Hypothalamus (tissue), 51 donors: Measurements from ENCODE around the gene SERPINA12.

Experiments
- DNase-seq, 51 donors: peaks; one replicate each; lab custom pipeline; 2025; lab: John Stamatoyannopoulos, UW

Gene SERPINA12

DNA sequence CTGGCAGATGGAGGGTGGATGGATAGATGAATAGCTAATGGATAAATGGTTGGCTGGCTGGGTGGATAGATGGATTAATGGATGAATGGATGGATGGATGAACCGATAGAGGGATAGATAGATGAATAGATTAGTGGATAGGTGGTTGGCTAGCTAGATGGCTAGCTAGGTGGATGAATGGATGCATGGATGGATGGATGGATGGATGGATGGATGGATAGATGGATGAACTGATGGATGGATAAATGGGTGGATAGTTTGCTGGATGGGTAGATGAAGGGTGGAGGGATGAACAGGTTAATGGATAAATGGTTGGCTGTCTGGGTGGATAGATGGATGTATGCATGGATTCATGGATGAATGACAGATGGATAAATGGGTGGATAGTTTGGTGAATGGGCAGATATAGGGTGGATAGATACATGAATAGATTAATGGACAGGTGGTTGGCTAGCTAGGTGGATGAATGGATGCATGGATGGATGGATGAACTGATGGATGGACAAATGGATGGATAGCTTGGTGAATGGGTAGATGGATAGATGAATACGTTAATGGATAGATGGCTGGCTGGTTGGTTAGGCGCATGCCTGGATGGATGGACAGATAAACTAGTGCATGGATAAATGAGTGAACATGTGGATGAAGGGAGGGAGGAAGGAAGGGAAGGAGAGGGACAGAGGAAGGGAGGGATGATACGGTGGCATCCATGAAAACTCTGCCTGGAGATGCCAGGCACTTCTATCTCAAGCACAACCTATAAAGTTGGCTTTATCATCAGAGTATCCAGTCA lies 41.3 kb downstream of the SERPINA12 start:
- no peak for DNase-seq

DNA sequence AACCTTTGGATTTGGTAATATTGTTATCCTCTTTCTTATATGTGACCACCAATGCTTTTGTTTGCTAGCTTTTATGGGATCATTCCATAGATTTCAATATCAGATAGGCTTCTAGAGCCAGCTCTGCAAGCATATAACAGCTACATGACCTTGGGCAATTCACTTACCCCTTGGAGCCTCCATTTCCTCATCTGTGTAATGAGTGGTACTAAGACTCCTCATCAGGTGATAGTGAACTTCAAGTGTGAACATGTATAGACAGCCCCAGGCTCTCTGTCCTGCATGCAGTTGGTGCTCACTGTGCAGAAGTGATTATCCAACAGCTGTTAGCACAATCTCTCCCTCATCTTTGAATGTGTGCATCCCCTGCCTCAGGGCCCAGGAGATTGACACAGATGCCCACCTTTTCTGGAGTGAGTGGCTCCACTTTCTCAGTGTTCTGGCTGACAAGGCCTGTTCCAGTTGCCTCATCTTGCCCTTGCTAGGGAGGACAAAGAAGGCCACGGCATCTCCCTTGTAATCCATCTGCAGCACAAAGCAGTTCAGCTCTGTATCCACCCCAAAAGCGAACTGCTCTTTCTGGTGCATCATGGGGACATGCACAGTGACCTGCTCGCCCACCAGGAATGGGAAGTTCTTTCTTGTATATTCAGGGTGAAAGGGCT lies 42.4 kb downstream of the SERPINA12 start:
- DNase-seq = no peak

DNA sequence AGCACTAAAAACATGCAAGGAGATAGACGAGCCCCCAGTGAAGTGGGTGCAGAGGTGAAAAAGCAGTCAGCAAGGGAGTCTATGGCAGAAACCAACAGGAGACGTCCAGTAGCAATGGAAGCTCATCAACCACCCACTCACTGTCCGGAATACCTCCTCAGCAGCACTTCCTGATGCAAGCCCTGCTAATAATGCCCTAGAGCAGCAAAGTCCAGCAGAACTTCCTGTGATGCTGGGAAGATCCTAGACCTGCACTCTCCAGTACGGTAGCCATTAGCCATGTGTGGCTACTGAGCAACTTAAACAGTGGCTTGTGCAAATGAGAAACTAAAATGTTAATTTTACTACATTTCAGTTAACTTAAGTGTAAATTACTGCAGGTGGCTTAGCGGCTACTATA lies 44.2 kb downstream of the SERPINA12 start:
- DNase-seq = no peak

DNA sequence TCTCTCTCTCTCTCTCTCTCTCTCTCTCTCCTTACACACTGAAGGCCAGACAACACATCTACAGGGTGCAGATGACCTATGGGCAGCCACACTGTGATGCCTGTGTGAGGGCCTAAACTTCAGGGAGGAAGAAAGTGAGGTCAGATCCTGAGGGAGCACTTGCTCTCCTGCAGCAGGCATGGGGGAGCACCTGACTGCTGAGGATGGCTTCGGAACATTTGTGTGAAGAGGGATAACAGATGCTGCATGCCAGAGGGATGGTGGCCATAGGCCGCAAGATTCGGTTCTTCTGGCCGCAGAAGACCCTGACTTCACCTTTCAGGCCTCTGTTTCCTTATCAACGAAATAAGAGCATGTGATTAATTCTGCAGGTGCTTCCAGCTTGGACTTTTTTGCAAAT lies 45.0 kb downstream of the SERPINA12 start:
- DNase-seq = no peak

DNA sequence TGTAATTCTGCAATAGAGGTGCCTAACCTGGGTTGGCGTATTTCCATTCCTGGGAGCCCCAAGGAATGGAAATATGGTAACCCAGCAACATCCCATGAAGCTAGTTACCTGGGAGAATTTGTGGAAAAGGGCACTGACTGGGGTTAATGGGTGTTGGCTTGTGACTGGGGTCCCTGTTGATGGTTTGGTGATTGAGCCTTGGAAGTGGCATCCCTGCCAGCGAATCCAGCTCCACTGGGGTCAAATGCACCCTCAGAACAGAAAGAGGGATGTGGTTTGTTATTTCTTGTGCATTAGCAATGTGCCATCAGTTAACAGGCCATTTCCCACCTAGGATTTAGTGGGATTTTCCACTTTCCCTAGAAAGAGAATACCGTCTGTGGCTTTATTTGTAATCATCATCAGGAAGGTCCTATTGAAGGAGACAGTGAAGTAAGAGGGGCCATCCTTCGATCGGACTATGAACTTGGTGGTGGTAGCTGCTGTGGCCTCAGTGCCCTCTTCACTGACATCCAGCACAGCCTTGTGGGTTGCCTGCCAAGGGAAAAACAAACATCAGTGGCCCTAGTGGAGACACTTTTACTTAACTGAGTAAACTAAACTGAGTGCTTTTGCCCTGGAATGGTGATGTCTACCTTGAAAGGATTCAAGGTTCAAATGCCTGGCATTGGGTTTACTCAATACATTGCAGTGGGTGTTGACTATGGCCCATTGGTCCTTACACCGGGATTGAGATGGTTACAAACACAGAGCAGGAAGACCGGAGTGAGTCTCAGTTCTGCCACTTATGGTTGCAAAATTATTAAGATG lies 46.3 kb downstream of the SERPINA12 start:
- no peak for DNase-seq

DNA sequence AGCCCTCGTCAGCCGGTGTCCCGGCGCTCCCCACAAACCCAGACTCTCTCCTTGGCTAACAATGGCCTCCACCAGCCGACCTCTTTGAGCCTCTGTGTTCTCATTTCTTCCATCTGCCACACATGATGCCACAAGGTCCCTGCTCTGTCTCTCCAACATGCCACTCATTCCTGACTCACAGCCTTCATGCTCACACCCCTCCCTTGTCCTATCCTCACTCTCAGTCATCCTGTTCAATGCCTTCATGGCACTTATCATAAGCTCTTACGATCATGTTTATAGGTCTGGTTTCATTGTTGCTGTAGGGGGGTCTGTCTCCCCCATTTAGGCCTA lies 47.1 kb downstream of the SERPINA12 start:
- DNase-seq = no peak

DNA sequence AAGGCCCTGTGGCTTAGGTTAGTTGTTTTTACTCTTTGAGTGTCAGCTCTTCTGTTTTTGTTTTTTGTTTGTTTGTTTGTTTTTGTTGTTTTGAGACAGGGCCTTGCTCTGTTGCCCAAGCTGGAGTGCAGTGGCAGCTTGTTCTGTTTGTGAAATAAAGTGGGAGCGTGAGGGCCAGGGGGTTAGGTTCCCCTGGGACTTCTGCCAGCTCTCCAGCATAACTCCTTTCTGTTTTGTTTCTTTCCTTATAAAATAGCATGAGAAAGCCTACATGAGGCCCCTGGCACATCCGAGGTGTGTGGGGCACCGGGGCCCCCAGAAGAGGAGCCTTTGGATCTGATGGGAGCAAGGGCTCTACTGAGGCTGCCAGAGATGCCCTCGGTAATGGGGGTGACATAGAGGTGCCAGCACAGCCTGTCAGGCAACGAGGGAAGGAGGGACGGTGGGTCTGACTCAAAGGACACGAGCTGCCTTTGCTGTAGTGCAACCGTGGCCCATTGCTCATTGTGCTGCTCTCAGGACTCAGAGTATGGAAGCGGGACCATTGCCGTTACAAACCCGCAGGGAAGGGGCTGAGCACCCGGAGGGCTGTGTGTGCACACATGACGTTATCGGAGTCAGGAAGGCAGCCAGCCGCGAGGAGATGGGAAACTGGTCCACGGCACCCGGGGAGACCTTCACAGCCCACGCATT lies 47.6 kb downstream of the SERPINA12 start:
- DNase-seq = no peak

DNA sequence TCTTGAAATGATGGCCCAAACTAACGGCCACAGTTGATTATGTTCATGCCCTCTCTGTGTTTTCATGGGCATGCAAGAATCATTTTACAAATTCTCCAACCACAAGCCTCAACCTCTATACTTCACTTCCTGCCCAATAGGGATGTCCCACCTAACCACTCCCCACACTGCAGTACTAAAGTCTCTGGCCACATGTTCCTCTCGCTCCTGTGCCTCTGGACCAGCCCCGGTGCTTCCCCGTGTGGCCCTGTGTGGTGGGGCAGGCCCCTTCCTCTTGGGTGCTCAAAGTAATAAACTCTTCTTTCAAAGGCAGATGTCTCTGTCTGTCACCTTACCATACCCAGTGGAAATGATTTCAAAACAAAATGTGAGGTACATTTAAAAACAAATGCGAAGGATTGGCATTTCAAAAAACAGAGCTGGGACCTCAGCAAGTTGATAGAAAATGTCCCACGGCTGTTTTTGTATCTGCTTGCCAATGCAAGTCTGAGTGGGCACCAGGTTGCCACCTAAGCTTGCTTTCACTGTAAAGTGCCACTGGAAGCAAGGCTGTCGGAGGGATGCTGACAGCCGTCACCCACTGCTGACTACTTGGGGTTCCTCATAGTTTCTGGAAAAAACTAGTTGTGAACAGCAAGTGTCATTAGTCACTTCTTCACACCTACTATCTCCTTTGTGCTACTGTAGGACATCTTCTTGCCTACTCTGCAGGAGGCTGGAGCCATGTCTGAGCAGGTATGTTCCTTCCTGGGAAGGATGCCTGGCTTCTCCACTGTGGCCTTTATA lies 48.4 kb downstream of the SERPINA12 start:
- DNase-seq = no peak

DNA sequence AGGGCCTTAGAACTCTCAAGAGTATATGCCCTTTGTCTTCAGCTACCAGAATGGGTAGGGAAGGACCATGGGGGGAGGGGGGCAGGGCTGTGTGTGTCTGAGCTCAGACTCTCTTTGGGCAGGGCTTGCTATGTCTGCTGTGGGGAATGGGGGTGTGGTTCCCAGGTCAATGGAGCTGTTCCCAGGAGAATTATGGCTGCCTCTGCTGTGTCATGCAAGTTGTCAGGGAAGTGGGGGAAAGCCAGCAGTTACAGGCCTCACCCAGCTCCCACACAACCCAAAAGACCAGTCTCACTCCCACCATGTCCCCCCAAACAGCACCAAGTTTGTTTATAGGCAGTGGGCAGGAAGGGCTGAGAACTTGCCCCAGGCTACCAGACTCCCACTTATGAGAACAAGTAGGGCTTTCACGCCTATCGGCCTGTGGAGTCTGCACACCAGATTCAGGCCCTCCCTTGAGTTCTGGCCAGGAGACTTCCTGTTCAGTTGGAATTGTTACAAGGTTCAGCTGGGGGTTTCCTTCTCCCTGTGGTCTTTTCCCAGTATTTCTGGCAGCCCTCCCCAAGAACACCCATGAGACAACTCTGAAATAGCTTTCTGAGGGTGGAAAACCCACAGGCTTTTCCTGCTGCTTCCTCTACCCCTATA lies 50.6 kb downstream of the SERPINA12 start:
- DNase-seq = no peak

DNA sequence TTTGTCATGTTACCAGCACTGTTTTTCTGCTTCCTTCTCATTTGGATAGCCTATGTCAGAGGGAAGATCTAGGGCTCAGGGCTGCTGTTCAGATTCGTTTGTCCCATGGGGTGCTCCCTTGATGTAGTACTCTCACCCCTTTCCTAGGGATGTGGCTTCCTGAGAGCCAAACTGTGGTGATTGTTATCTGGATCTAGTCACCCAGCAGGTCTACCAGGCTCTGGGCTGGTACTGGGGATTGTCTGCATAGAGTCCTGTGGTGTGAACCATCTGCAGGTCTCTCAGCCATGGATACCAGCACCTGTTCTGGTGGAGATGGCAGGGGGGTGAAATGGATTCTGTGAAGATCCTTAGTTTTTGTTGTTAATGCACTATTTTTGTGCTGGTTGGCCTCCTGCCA lies 51.2 kb downstream of the SERPINA12 start:
- no peak for DNase-seq

DNA sequence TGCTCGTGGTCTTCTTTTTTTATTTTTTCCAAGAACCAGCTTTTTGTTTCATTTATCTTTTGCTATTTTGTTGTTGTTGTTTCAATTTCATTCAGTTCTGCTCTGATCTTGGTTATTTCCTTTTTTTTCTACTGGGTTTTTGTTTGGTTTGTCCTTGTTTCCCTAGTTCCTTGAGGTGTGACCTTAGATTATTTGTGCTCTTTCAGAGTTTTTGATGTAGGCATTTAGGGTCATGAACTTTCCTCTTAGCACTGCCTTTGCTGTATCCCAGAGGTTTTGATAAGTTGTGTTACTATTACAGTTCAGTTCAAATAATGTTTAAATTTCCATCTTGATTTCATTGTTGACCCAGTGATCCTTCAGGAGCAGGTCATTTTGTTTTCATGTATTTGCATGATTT lies 53.3 kb downstream of the SERPINA12 start:
- DNase-seq = no peak

DNA sequence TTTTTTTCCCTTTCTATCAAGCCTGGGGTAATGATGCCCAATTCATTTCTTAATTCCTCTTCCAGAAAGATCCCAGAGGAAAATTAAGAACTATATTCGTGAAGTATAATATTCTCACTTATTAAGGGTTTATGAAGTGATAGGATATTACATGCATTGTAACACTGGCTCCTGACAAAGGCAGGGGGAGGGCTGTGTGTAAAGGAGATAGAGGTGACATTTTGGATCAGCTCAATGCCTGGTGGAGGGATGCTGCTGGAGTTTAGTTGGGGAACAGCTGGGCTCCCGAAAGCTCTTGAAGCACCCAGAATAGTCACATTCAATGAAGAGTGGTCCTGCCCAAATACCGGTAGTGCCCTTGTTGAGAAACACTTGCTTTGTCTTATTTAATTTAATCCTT lies 57.4 kb downstream of the SERPINA12 start:
- no peak for DNase-seq

DNA sequence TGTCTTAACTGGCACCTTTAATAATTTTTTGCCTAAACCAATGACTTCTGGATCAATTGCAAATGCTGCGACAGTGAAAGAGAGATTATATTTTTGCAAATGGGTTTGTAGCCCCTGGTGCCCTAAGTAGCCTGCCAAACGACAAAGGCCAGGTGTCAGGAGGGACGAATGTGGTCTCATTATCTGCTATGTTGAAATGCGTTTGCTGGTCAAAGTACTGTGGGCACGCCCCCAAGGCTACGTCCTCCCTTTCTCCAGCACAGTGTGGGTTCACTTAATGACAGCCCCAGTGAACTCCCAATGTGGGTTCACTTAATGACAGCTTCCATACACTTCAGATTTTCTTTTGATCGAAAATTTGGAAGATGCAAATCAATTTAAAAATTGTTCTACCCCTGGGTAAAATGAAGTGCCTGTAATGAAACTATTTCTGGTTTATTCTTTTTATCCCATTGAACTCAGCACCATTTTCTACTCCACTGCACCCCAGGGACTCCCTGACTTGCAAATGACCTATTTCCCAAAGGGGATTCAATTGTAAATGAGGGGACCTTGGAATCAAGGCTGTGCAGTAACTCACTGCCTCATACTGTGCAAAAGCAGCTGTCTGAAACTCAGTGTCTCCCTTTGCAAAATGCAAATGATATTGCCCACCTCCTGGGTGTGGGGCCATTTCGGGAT lies 58.0 kb downstream of the SERPINA12 start:
- no peak for DNase-seq

DNA sequence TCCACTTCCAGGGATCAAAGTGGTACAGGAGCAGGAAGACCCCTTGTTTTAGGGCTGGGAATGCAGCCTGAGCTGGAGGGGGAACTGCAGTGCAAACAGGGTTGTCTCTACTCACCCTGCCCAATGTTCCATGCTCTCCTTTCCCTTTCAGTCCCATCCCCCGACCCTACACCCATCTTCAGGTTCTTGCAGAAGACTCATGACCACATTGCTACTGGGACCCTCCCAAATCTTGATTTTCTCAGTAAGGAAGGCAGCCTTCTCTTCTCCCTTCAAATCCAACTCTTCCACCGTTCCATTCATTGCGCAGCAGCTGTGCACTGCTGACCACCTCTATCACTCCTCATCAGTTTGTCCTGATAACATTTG lies 58.6 kb downstream of the SERPINA12 start:
- no peak for DNase-seq

DNA sequence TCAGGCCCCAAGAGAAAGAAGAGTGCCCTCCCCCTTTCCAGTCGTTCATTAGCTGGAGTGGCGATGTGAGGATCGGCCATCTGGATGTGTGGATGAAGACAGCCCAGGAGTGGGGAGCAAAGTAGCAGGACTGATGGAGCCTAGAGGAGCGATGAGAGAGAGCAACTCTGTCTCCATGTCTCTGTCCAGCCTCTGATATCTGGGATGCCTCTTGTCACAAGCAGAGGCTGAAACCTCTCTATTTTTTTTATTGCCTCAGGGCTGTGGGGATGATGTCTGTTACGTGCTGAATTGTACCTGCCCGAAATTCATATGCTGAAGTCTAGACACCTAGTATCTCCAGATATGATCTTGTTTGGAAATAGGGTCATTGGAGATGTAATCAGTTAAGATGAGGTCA lies 59.3 kb downstream of the SERPINA12 start:
- no peak for DNase-seq

DNA sequence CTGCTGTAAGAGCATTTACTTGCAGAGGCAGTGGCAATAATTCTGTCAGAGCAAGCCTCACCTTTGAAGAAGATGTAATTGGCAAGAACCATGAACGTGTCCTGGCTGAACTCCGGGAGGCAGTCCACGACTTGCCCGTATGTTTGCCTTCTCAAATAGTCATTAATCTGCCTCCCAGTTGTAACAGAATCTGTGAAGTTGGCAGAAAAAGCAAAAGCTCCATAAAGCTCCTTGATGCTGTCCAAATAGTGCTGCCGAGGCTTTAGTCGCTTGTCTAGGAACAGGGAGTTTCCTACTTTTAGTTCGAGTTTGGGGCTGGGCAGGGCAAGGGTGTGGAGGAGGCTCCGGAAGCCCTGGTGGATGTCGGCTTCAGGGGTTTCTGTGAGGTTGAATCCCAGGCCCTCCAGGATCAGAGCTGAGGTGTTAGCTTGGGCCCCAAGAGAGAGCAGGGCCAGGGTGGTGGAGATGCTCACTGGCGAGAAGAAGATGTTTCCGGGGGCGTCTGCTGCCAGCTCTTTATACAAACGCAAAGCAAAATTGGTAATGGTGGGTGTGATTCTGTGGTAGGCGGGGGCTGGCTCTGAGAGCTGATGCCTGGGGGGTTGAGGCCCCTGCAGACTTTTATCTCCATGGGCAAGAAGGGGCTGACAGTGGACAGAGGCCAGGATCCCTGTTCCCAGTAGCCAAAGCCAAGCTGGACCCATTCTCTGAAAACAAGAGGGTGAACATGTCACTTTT lies 61.0 kb downstream of the SERPINA12 start:
- DNase-seq = no peak

DNA sequence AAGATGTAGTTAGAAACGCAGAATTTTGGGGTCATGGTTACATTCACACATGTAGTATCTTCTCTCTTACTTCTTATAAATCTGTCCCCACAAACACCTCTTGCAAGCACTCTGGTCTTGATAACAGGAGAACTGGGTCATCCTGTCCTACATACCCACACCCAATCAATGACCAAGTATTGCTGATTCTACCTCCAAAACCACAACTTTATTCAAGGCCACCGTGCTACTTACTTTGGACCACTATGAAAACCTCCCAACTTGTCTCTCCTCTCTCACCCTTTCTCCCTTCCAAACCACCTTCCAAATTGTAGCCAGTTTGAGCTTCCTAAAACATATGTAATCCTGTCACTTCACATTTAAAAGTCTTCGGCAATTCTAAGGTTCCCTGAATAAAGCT lies 62.1 kb downstream of the SERPINA12 start:
- no peak for DNase-seq

DNA sequence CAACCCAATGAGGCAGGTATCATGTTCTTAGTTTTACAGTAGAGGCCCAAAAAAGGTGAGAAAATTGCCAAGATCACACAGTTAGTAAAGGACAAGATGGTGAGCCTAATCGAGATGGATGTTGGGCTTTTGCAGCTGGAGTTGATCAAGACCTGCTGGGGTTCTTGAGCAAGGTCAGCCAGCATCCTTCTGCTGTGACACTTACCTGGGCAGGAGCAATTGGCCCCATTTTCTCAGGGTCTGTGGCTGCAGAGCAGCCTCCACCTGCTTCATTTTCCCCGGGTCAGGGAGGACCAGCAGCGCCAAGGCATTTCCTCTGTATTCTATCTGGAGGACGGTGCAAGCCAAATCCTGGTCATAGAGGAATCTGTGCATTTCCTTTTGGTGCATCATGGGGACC lies 63.1 kb downstream of the SERPINA12 start:
- DNase-seq = no peak

DNA sequence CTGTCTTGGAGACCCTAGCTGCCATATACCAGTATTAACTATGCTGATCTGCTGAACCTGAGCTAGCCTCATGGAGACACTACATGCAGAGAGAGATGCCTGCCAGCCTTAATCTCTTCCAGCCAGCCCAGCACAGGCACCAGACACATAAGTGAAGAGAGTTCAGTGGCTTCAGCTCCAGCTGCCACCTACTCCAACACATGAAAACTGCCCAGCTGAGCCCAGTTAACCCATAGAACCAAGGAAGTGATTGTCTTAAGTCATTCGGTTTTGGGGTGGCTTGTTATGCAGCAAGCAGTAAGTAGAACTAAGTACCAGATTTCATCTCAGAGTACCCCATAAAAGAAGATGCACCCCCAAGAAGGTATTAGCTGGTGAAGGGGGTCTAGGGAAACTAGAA lies 64.3 kb downstream of the SERPINA12 start:
- no peak for DNase-seq
